NCI-H187 treated with DMSO at 0.1 percent for 48 hours (cell line): Measurements from ENCODE around the gene DCLRE1C.
"Not testable (repeated sequence)": the region's sequence is repeated elsewhere in the genome, so short reads cannot be mapped to it uniquely, and the experiment has no call there.

ENCODE experiments used
- DNase-seq: peaks from one replicate; lab custom pipeline; 2025; lab: John Stamatoyannopoulos, UW

The DCLRE1C gene

DNA sequence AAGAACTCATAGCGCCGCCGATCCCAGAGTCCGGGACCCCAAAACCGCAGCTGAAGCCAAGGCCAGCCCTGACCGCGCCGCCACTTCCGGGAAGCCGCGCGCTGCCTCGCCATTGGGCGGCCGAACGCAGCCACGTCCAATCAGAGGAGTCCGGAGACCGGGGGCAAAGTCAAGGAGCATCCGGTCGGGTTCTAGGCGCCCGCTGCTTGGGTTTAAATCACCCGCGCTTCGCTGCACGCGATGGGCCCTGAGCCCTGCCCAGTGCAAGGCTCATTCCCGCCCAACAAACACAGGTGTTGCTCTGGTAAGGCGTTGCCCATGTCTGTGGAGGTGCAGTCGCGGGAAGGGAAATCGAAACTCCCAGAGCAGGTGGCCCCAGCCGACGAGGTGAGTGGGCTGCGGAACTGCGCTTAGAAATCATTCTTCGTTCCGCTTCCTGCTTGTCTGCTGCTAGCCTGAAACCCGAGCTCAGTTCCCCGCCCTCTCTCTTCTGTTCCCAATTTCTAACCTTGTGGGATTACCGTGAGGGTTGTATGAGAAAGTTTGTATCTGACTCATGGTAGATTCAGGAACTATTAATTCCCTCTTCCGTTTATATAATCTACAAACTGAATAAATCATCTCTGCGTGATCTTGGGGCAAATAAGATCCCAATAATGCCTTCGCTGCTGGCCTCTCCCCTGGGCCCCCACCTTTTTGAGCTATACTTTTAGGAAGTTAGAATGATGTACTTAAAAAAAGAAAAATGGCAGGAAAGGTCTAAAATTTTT lies at the start of gene DCLRE1C:
Gene DCLRE1C, minus strand, starts transcription at position 96 of the 770 bp plus-strand sequence. Its CDS starts 86 bp downstream, at position 10.
- peak; percentile 48 for DNase-seq

DNA sequence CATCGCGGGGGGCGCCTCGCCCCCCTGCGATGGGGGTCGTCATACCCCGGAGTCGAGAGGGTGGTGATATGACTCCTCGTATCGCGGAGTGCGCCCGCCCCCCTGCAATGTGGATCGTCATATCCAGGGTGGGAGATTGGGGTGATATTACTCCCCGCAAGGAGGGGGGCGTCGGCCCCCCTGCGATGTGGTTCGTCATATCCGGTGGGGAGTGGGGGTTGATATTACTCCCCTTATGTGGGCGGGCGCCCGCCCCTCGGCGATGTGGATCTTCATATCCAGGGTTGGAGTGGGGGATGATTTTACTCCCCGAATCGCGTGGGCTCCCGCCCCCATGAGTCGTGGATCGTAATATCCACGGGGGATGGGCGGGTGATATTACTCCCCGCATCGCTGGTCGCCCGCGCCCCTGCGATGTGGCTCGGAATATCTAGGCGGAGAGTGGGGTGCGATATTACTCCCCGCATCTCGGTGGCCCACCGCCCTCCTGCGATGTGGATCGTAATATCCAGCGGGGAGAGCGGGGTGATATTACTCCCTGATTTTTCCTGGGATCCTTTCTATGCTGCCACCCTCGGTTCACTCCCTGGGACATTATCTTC lies 42.2 kb upstream of the DCLRE1C start:
- DNase-seq: no peak

DNA sequence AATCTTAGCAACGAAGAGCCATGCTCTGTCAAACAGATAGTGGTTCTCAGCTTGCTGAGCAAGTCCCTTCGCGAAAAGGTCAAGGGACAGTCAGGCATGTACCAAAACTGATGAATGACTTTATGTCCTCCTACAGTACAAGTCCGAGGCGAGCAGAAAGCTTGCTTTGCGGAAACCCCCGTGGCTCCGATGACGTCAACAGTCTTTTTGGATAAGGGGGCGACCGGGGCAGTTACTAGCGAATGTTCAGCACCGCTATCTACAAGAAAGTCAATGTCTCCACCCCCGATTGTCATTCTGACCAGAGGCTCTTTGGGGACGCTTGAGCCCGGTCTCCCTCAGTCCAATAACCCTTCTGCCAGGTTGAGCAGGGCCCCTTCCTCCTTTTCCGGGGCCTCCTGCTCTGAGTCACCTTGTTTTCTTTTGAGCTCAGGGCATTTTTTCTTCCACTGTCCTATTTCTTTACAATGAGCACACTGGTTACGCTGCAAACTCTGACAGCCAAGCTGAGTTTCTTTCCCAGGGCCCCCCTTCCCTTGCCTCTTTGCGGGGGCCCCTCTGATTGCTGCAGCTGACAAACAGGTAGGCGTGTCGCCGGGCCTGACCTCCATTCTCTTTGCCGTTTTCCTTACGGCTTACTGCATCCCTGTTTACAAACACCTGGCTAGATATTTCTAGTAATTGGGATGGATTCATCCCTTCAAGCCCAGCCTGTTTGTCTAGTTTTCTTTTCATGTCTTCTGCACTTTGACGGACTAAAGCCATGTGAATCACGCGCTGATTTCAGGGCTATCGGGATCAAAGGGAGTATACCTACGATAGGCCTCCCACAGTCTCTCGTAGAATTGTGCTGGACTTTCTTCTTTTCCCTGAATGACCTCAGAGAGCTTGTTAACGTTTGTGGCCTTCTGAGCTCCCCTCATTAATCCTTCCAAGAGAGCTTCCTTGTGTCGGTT lies 39.9 kb upstream of the DCLRE1C start:
- not testable (repeated sequence) for DNase-seq

DNA sequence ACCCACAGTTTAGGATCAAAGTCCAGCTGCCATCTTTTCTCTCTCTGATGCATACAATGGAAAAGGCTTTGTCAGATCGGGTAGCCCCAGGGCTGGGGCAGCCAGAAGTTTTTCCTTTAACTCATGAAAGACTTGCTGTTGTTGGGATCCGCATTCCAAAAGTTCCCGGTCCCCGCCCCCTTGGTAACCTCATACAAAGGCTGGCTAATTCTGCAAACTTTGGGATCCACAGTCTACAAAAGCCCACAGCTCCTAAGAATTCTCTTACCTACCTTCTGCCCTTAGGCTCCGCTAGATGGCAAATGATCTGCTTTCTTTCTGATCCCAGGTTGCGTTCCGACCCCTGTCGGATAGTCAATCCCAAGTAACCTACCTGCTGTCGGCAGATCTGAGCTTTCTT lies 38.4 kb upstream of the DCLRE1C start:
- not testable (repeated sequence) for DNase-seq

DNA sequence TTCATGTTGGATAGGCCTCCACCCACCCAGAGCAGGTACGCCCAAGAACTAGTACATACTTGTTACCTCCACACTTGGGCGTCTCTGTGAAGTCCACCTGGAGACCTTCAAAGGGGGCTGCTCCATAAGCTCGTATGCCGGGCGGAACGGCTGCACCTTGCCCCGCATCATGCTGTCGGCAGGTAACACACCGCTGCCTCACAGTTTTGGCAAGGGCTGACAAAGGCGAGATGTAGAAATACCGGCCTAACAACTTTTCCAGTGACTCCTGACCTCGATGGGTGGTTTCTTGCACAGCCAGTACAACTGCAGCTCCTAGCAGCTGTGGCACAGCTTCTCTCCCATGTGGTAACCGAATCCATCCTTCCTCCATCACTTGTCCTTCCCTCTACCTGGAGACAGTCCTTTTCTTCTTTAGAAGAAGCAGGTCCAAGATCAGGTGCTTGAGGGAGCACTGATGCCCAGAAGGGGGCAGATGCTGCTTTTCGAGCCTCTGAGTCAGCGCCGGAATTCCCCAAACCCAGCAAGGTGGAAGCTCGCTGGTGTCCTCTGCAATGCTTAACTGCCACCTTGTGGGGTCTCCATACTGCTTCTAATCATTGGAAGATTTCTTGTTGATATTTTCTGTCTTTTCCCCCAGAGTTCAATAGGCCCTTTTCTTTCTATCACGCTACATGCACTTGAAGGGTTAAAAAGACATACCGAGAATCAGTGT lies 37.3 kb upstream of the DCLRE1C start:
- DNase-seq: not testable (repeated sequence)

DNA sequence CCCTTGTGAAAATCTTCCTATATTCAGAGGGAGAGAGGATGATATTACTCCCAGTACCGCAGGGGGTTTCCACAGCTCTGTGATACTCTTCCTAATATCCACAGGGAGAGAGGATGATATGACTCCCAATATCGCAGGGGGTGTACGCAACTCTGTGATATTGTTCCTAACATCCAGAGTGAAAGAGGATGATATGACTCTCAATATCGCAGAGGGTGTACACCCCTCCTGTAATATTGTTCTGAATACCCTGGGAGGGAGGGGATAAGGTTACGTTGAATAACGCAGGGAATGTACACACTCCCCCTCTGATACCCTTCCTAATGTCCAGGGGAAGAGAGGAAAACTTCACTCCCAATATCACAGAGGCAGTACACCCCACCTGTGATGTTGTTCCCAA lies 35.7 kb upstream of the DCLRE1C start:
- DNase-seq: not testable (repeated sequence)

DNA sequence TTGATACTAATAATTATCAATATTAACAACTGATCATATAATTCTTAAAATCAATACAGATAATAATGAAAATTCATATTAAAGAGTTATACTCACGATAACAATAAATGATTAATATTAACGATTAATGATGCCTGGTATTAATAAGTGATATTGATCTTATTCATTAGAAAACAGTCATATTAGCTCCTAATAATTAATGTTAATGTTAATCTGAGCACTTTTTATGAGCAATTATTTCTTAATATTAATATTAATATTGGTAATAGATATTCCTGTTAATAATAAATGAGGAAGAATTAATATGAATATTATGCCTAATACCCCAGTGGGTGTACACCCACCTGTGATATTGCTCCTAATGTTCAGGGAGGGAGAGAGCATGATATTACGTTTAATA lies 28.8 kb upstream of the DCLRE1C start:
- no peak for DNase-seq

DNA sequence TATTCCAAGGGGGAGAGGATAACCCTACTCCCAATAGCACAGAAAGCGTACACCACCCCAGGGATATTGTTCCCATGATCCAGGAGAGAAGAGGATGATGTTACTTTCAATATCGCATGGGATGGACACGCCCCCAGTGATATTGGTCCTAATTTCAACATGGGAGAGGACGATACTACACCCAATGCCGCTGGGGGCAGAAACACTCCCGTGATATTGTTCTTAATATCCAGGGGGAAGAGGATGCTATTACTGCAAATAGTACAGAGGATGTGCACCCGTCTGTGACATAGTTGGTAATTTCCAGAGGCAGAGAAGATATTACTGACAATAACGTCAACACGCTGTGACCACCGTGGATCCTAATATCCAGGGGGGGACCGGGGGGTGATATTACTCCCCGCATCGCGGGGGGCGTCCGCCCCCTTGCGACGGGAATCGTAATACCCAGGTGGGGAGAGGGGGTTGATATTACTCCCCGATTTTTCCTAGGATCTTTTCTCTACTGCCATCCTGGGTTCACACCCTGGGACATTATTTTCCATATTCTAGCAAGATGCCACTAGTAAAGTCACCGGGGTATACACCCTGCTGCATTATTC lies 21.9 kb upstream of the DCLRE1C start:
- DNase-seq: no peak

DNA sequence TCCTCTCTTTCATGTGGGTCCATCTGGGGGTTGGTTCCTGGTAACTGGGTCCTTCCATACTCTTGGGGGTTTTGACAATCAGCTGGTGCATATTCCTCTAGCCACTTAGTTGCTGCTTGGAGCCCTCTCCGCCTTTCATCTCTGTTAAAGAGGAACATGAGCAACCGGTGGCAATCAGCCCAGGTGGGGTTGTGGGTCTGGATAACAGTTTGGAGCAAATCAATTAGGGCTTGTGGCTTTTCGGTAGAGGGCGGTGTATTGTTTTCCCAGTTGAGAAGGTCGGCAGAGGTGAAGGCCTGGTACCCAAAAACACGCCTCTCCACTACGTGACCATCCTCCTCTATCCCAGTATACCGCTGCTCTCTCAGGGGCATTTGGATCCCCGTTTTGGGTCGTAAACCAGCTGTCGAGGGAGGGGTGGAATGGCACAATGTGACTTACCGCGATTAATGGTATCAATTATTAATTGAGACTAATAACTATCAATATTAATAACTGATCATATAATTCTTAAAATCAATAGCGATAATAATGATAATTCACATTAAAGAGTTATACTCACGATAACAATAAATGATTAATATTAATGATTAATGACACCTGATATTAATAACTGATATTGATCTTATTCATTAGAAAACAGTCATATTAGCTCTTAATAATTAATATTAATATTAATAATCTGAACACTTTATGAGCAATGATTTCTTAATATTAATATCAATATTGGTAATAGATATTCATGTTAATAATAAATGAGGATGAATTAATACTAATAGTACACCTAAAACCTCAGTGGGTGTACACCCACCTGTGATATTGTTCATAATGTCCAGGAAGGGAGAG lies 20.5 kb upstream of the DCLRE1C start:
- DNase-seq: not testable (repeated sequence)

DNA sequence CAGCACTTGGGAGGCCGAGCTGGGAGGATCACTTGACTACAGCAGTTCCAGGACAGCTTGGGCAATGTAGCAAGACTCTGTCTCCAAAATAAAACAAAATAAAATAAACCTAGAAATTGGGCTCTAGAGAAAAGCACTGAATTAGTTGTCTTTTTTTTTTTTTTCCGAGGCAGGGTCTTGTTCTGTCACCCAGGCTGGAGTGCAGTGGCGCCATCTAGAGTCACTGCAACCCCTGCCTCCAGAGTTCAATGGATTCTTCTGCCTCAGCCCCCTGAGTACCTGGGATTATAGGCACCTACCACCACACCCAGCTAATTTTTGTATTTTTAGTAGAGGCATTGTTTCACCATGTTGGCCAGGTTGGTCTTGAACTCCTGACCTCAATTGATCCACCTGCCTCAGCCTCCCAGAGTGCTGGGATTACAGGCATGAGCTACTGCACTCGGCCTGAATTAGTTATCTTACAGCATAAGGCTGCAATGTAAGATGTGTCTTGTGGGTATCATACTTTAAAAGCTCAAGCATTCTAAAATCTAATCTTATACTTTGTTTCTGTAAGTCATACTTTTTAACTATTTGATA lies 18.1 kb upstream of the DCLRE1C start:
- no peak for DNase-seq

DNA sequence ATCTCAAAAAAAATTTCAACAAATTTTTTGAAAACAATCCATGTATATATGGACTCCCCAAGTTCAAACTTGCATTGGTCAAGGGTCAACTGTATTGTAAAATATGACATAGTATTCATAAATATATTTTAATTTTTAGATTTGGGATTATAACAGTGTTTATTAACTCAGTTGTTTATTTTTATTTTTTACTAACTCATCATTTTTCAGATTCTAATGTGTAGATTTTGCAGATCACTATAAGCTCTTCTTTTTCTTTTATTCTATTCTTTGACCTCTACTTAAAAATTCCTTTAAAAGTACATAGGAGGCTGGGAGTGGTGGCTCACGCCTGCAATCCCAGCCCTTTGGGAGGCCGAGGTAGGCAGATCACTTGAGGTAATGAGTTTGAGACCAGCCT lies 14.0 kb upstream of the DCLRE1C start:
- no peak for DNase-seq

DNA sequence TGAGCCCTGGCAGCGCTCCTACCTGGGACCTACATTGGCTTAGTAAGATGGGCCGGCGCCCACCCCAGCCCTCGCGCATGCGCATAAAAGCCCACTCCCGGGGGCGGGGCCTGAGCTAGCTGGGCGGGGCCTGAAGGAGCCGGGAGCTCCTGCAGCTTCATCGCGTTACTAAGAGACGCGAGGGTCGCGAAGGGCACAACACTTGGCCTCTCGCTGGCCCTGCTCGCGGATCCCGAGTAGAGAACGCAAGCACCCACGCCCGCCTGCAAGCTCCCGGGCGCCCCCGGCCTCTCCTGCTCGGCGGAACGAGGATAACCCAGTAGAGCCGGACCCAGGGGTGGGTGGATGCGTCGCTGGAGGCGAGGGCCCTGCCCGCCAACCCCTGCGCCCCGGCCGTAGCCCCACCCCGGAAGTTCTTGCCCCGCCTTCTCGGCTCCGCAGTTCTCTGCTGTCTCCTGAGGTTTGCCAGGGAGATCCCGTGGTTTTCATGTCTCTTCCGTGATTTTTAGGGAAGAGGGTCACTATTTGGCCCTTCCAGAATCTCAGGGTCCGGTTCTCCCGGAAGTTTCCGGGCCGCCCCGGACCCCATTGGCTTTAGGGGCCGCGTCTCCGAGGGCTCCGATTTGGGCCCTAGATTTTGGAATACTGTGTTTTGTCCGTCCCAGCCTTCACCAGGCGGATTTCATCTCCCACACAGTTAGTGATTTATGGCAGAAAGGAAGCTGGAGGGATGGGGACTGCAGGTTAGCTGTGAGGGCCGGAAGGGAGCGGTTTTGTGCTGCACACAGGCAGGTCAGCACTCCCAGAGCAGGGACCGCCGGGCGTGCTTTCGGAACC lies 5.5 kb upstream of the DCLRE1C start, which contains the start of gene MEIG1:
Gene MEIG1, plus strand, starts transcription at position 168 of the 837 bp plus-strand sequence. CDS start 7,081 bp downstream, outside the sequence.
- DNase-seq: peak; percentile 60

DNA sequence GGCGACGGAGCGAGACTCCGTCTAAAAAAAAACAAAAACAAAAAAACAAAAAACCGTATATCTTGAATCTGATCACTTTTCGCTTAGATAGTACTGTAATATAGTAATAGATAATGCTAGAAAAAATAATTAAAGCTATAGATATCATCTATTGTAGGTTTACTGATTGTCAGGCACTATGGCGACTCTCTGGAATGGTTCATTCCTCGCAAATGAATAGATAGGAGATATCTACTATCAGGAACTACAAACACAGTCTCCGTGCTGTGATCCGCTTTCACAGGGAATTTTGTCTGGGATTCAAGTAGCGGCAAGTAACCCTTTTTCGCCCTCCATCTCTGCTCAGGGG lies 5.0 kb upstream of the DCLRE1C start:
- no peak for DNase-seq

DNA sequence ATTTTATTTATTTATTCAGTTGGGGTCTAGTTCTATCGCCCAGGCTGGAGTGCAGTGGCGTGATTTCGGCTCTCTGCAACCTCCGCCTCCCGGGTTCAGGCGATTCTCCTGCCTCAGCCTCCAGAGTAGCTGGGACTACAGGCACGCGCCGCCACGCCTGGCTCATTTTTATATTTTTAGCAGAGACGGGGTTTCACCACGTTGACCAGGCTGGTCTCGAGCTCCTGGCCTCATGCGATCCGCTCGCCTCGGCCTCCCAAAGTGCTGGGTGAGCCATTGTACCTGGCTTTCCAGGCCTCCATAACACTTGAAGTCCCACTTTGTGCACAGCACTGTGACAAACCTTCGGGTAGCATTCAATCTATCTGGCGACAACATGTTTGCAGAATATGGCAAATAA lies 1.0 kb upstream of the DCLRE1C start:
- DNase-seq: no peak

DNA sequence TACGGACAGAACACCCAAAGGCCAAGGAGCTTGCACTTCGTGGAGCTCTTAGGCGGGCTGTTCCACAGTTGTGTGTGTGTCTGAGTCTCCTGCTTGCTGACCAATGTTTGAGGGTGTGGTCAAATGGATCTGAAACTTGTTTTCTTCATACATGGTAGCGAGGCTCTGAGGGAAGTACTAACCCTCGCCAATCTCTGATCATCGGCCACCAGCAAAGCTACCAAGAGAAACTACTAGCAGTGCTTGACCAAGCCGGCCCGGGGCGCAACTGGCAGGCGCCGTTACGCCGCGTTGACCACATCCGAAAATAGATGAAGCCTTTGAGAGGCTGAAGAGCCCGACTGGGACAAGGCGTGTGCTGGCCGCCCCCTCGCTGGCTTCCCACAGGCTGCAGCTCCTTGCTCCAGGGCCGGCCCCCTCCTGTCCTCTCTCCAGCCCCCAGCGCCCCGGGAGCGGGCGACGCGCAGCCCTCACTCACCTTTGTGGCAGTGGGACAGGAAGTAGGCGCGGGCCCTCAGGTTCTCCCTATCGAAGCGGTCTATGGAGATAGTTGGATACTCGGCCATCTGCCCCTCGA lies 384 bp downstream of the DCLRE1C start:
- no peak for DNase-seq

DNA sequence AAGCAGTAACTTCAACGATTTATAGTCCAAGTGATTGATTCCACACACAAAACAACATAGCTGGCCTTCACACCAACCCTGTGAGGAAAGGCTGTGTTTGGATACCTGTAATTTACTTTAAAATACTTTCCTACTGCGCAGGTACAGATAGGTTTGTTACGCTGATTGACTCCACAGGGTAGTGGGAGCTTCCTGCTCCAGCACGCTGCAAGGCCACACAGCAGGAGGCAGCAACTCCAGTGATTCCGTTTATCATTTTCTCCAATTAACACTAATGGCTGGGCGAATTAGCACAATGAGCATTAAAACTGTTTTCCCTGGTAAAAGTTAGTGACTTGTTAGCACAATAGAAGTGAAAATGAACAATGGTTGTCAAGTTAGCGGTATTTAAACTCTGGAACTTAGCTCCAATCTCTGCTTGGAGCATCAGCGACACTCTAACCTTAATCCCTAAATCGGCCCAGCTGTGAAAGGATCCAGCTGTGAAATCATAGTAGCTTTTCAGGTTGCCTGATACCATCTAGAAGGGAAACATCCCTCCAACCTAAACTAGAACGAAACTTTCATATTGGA lies 959 bp downstream of the DCLRE1C start:
- DNase-seq: no peak

DNA sequence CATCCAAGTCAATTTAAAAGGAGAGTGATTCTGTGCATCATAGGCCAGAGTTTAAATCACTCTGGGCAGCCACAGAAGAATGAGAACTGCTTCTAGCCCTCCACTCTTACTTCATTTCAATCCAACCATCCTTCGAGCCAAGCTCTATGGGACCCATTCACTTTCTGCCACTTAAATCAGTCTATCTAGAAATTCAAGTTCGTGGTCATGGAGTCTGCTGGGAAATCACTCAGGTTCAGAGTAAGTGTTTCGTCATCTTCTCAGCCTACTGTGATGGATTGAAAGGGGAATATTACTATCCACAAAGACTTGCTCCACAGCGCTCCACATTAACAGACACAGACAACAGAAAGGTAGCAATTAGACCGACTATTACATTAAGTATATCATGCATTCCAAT lies 4.6 kb downstream of the DCLRE1C start:
- no peak for DNase-seq

DNA sequence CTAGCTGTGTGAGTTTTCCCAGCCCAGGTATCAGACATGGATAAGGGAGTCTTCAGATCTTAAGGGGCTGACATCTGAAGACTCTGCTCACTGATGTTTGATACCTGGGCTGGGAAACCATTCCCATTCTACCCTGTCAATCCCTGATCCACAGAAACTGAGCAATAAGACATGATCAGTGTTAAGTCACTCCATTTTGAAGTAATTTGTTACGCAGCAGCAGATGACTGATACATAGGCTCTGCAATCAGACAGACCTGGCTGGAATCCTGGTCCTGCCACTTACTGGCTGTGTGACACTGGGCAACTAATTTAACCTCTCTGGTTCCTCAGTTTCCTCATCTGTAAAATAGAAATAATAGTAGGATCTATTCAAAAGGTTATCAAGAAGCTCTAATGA lies 6.6 kb downstream of the DCLRE1C start:
- no peak for DNase-seq
